Cardiac septum (tissue), 1 donor: Measurements from ENCODE around the gene CACNA1D. TPM values are rescaled to one million over a fixed set of nuclear protein-coding genes. Genes with fewer than 3 reads are reported as not detected.

Experiments used
- DNase-seq: peaks from one replicate; pipeline ENCODE4 v3.0.0-alpha.2; 2020; ENCODE audit warnings: low spot score
- intact Hi-C: fragments of 100-400 bp; cut with DNase I; formaldehyde crosslinking; loops from one replicate; pipeline ENCODE4 v1.14.0; 2022
- total RNA-seq: library from RNA; stranded (reverse); fragmentation: NEBNext Ultra II Directional; extraction: Animal tissue kit (Norgen Biotek cat#: 25700); gene quantifications from one replicate; pipeline ENCODE4 v1.2.1, GENCODE V29; 2021
- donor health status: DM: no; HTN: no; CAD: no.

The CACNA1D gene
- total RNA-seq, 1 donor from 2014 or later = 0.46 TPM

GRCh38 chr3:53696401-53697172 is 202.2 kb downstream of the CACNA1D start:
- intact Hi-C loops = no loop called here

GRCh38 chr3:53700441-53700840 is 206.0 kb downstream of the CACNA1D start:
- no peak for DNase-seq
- intact Hi-C loops = no loop called here

More at GRCh38 chr3:53696401-53697172, 202.2 kb downstream of the CACNA1D start:
- no peak for DNase-seq

GRCh38 chr3:53702776-53703530 is 208.5 kb downstream of the CACNA1D start:
- DNase-seq = peak; percentile 51
- intact Hi-C loops = no loop called here

- intact Hi-C loops = no loop called here
- peak; percentile 65 for DNase-seq
Observed at GRCh38 chr3:53703630-53704362, 209.4 kb downstream of the CACNA1D start.

DNA sequence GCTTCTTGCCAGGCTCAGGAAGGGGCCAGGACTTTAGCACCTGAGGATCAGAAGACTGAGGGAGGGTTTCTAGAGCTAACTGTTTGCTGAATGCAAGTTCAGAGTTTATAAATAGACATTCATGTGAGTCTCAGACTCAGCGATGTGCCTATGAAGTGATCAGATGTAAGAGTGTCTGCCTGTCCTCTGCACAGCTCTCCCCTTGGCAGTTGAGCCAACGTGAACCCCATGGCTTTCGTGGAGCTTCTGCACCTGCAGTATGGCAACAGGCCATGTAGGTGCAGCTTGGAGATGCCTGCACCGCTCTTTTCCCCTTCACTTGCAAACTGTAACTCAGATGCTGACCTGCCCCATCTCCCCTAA is 209.9 kb downstream of the CACNA1D start:
- no peak for DNase-seq
- intact Hi-C loops = no loop called here

DNA sequence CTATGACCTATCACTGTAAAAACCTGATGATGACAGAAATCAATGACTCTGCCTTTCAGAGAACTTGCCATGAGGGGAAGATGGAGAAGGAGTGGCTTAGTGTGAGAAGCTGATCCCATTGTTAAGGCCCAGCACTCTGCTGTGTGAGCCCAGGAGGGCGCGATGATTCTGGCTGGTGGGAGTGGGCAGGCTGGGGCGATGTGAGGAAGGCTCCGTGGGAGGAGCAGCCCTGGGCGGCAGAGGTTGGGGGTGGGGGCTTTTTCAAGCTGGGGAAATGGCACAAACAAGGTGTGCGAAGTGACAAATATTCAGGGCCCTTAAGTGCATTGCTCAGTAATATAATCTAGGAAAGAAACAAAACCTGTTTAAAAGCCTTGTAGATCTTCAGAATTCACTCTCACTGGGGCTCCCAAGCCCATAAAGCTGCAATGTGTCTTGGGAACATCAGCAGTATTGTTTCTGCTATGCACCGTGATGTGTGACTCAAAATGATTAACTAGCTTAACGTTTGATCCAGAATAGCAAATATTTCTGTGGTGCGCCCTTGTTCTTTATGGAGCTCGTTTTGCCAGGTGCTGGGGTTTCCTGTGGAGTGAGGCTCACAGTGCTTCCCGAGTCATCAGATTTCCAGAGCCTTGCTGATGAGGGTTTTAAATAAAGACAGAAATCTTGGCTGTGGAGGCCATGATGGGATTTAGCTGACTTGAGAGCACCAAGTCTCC is 210.8 kb downstream of the CACNA1D start:
- intact Hi-C loops = loop anchor here (5.0 kb wide), 1 partner anchor 483 kb away; no protein-coding TSS in a partner anchor
- no peak for DNase-seq

DNA sequence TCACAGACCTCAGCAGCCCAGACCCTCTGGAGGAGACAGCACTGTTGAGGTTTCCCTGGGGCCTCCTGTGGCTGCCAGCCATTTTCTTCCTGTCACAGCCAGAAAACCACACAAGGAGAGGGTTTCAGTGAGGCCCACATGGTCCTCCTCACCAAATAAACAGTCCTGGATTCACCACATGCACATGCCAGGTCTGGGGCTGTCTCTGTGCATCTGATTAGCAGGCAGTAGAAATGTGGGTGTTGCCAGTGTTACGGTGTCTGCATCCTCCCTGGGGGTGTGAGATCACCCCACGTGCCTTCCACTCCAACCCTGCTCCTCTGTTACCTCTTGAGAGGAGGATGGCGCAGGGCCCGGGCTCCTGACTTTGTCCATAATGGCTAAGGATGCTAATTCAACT is 211.4 kb downstream of the CACNA1D start:
- no peak for DNase-seq
- intact Hi-C loops = loop anchor here (5.0 kb wide), 1 partner anchor 483 kb away; no protein-coding TSS in a partner anchor

GRCh38 chr3:53707222-53707621 is 212.8 kb downstream of the CACNA1D start:
- no peak for DNase-seq
- intact Hi-C loops = loop anchor here (5.0 kb wide), 1 partner anchor 485 kb away; no protein-coding TSS in a partner anchor

DNA sequence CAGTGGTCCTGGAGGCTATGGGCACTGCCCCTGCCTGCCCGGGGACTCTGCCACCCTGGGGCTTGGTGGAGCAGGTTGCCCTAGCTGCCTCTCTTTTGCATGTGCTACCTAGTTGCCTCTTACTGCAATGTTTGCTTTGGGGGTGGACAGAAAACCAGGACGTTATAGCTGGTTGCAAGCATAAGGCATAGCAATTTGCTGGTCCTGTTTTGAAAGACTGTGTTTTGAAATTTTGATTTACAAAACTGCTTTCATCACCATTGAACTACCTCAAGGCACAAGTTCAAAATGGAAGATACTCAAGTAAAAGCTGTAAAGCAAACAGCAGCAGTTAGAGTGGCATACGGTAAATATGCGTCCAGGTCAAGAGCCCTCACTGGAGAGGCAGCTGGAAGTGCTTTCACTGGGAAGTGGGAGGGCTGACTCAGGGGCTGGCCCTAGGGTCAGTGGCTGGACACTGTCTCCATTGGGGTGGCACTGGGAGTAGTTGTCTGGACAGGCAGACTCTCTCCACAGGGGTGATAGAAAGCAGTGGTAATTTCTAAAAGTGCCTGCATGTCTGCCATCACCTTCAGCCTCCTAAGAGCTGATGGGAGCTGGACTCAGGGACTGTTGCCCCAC is 213.7 kb downstream of the CACNA1D start:
- intact Hi-C loops = loop anchor here (5.0 kb wide), 1 partner anchor 486 kb away; no protein-coding TSS in a partner anchor
- DNase-seq = no peak

DNA sequence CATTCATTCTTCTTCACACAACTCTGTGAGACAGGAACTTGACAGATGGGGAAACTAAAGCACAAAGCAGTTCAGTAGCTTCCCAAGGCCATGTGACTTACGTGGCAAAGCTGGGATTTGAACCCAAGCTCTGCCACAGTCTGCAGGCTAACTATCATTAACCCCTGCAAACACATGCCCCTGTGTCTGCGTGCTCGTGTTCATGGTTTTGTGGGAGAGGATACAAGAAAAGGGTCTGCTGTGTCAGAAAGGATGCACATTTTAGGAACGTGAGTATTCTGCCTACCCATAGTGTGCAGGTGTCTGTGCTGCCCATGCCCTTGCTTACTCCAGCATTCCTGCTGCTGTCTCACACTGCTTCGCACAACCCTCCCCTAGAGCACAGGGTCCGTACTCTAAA is 214.8 kb downstream of the CACNA1D start:
- DNase-seq = no peak
- intact Hi-C loops = loop anchor here (5.0 kb wide), 1 partner anchor 487 kb away; no protein-coding TSS in a partner anchor

DNA sequence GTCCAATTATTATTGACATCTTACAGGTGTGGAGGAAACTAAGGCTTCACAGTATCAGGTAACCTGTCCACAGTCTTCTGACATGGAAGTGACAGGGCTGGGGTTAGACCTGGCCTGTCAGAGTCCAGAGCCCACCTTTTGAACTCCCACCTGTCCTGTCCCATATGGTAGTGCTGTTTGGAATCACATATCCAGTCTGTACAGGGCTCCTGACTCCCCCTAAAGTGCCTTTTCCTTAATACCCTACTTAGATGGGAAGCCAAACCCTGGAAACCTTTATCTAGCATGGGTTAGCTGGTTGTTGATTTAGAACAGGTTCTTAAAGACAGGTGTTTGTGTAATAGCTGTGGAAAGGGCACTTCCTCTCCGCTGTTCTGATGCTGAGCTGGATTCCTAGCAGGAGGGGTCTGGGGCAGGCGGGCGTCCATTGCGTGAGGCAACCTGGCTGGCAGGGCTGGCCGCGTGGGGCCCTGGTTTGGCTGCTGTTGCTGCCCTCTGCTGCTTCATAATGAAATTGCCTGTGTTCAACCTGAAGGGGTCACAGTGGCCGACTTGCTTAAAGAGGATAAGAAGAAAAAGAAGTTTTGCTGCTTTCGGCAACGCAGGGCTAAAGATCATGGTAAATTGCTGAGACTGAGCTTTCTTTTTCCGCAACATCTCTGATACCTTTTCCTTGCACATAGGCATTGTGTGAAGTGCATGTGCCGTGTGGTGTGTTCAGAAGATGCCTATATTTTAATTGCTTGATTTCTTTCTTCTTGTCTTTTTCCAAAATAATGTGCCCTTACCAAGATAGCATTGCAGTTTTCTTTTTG is 215.7 kb downstream of the CACNA1D start:
- intact Hi-C loops = loop anchor here (2.0 to 5.0 kb wide), 3 partner anchors 333 to 488 kb away; no protein-coding TSS in a partner anchor
- DNase-seq = peak; percentile 86

DNA sequence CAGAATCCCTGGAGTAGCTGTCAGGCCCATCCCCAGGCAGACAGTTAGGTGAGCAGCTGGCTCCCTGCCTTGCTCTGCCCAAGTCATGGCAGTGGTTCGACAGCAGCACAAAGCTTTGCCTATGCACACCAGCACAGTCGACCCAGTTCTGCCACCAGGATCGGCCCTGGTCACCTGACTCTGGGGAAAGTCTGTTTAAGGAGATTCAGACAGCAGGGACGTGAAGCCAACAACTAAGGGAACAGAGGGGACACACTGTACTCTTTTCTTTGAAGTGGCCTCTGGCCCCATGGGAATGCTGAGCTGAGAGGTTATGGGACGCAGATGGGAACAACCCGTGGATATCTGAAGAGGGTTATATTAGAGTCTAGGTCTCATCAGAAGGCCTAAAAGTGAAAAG is 217.0 kb downstream of the CACNA1D start:
- intact Hi-C loops = loop anchor here (2.0 to 5.0 kb wide), 2 partner anchors 334 to 409 kb away; no protein-coding TSS in a partner anchor
- no peak for DNase-seq

- intact Hi-C loops = loop anchor here (5.0 kb wide), 1 partner anchor 336 kb away; no protein-coding TSS in a partner anchor
- no peak for DNase-seq
Observed at GRCh38 chr3:53712817-53713388, 218.5 kb downstream of the CACNA1D start.

- intact Hi-C loops = loop anchor here (5.0 kb wide), 1 partner anchor 336 kb away; no protein-coding TSS in a partner anchor
- DNase-seq = no peak
Observed at GRCh38 chr3:53713626-53714025, 219.2 kb downstream of the CACNA1D start.

- no peak for DNase-seq
- intact Hi-C loops = no loop called here
Observed at GRCh38 chr3:53715815-53716483, 221.5 kb downstream of the CACNA1D start.

DNA sequence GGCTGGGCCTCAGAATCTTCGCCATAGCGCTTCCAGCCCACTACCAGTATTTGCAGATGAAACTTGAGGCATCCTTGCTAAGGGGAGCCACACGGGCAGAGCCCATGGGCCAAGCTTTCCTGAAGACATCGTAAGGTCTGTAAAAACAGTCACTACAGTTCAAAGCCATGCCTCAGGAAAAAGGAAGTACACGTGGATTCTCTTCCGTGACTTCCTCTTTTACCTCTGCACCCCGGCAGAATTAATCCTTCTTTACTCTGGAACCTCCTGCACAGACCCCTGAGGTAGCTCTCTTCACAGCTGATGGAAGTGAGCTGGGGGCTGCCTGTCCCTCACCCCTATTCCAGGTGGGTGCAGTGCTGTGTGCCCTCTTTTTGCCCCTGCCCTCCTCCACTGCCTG is 222.6 kb downstream of the CACNA1D start:
- intact Hi-C loops = no loop called here
- no peak for DNase-seq

- DNase-seq = no peak
- intact Hi-C loops = no loop called here
Observed at GRCh38 chr3:53718462-53718861, 224.1 kb downstream of the CACNA1D start.
